KMS-11 (cell line): Measurements from ENCODE around the gene ADGRG2.

Experiments
- H2AFZ ChIP-seq: fragments of 200-600 bp; sonication (generic); 2 replicates; pipeline ENCODE4 v1.6.1; 2016; ENCODE audit warnings: antibody characterized with exemption, mixed run types, low read depth
- H3K27ac ChIP-seq: fragments of 200-600 bp; sonication (generic); 2 replicates; pipeline ENCODE4 v1.6.1; 2016; ENCODE audit warnings: mild to moderate bottlenecking, mixed run types
- H3K27me3 ChIP-seq: fragments of 200-600 bp; sonication (generic); 2 replicates; pipeline ENCODE4 v1.6.1; 2017; ENCODE audit warnings: mild to moderate bottlenecking, low read depth, mixed run types, moderate library complexity; ENCODE audit not compliant: insufficient read depth
- H3K36me3 ChIP-seq: fragments of 200-600 bp; sonication (generic); 2 replicates; pipeline ENCODE4 v1.6.1; 2017; ENCODE audit warnings: mild to moderate bottlenecking, mixed run types; ENCODE audit not compliant: insufficient read depth
- H3K4me1 ChIP-seq: fragments of 200-600 bp; sonication (generic); 2 replicates; pipeline ENCODE4 v1.6.1; 2016; ENCODE audit warnings: mild to moderate bottlenecking, low read depth, mixed run types; ENCODE audit not compliant: poor library complexity, severe bottlenecking
- H3K4me2 ChIP-seq: fragments of 200-600 bp; sonication (generic); 2 replicates; pipeline ENCODE4 v1.7.0; 2016; ENCODE audit warnings: mild to moderate bottlenecking, mixed run types
- H3K4me3 ChIP-seq: fragments of 200-600 bp; sonication (generic); IDR thresholded peaks from 2 replicates; pipeline ENCODE4 v1.6.1; 2017; ENCODE audit warnings: low read depth, low read length, mixed read lengths; ENCODE audit not compliant: insufficient read depth
- H3K79me2 ChIP-seq: fragments of 200-600 bp; sonication (generic); 2 replicates; pipeline ENCODE4 v1.6.1; 2016; ENCODE audit warnings: low read depth, mixed run types; ENCODE audit not compliant: insufficient read depth
- H3K9ac ChIP-seq: fragments of 200-600 bp; sonication (generic); 2 replicates; pipeline ENCODE4 v1.6.1; 2016; ENCODE audit warnings: mild to moderate bottlenecking, mixed run types
- H4K20me1 ChIP-seq: fragments of 200-600 bp; sonication (generic); 2 replicates; pipeline ENCODE4 v1.6.1; 2016; ENCODE audit warnings: mild to moderate bottlenecking, mixed run types; ENCODE audit not compliant: insufficient read depth
- TF ChIP-seq, protein P1 (sequence below): fragments of 200-600 bp; sonication (generic); conservative IDR thresholded peaks from 2 replicates; pipeline ENCODE4 v1.6.1; 2017; ENCODE audit warnings: low read depth, mild to moderate bottlenecking, antibody characterized with exemption, low read length, moderate library complexity, mixed read lengths

Gene ADGRG2

DNA sequence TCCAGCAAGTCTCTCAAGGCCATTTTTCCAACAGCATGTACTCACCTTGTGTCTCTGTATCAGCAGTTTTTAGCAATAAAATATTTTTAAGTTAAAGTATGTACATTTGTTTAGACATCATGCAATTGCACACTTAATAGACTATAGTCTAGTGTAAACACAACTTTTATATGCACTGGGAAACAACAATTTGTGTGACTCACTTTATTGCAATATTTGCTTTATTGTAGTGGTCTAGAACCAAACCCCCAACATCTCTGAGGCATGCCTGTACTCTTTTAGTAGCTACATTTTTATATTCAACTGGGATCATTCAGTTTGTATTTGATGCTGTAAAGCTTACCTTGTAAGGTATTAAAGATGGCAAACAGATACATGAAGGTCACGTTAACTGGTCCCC lies 123.6 kb downstream of the ADGRG2 start:
- no peaks in the 10 kb centered on the region for H3K79me2 ChIP-seq
- no peak overlapping the region for H3K4me3 ChIP-seq
- TF ChIP-seq, protein P1, sequence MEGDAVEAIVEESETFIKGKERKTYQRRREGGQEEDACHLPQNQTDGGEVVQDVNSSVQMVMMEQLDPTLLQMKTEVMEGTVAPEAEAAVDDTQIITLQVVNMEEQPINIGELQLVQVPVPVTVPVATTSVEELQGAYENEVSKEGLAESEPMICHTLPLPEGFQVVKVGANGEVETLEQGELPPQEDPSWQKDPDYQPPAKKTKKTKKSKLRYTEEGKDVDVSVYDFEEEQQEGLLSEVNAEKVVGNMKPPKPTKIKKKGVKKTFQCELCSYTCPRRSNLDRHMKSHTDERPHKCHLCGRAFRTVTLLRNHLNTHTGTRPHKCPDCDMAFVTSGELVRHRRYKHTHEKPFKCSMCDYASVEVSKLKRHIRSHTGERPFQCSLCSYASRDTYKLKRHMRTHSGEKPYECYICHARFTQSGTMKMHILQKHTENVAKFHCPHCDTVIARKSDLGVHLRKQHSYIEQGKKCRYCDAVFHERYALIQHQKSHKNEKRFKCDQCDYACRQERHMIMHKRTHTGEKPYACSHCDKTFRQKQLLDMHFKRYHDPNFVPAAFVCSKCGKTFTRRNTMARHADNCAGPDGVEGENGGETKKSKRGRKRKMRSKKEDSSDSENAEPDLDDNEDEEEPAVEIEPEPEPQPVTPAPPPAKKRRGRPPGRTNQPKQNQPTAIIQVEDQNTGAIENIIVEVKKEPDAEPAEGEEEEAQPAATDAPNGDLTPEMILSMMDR, result no peak
- no peak overlapping the region for H3K9ac ChIP-seq
- H3K27me3 ChIP-seq, result no peaks in the 10 kb centered on the region
- H4K20me1 ChIP-seq, result no peaks in the 10 kb centered on the region
- no peak overlapping the region for H2AFZ ChIP-seq
- H3K4me1 ChIP-seq, result no peaks in the 10 kb centered on the region
- no peak overlapping the region for H3K4me2 ChIP-seq
- no peak overlapping the region for H3K27ac ChIP-seq
- H3K36me3 ChIP-seq, result no peaks in the 10 kb centered on the region

DNA sequence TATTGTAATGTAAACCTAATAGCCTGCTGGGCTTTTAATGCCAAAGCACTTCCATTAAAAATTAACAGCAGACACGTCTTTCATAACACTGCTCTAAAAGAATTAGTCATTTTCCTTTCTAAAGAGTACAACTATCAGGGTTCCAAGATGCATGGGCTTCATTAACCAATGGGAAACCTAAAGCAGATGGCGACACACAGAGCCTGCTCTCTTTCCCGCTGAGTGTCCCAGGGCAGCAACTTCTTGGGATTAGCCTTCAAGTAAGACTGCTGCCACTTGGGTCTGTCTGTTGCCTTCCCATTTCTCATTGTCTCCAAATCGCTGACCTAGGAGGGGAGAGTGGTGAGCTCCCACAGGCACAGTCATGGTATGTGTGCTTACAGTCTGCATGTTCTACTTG lies 124.4 kb downstream of the ADGRG2 start:
- Histone ChIP-seq H3K36me3 (no peaks in the 10 kb centered on the region), H2AFZ (no peak overlapping the region), H4K20me1 (no peaks in the 10 kb centered on the region), H3K4me2 (no peak overlapping the region), H3K79me2 (no peaks in the 10 kb centered on the region), H3K9ac (no peak overlapping the region), H3K4me3 (no peak overlapping the region), H3K27ac (no peak overlapping the region), H3K27me3 (no peaks in the 10 kb centered on the region), H3K4me1 (no peaks in the 10 kb centered on the region)
- TF ChIP-seq, protein P1, result no peak

GRCh38 chrX:18996536-18996935 lies 125.7 kb downstream of the ADGRG2 start:
- Histone ChIP-seq H3K27ac (no peak overlapping the region), H3K9ac (no peak overlapping the region), H3K4me1 (no peaks in the 10 kb centered on the region), H3K79me2 (no peaks in the 10 kb centered on the region), H3K27me3 (no peaks in the 10 kb centered on the region), H3K4me3 (no peak overlapping the region), H3K36me3 (no peaks in the 10 kb centered on the region), H4K20me1 (no peaks in the 10 kb centered on the region), H3K4me2 (no peak overlapping the region), H2AFZ (no peak overlapping the region)
- TF ChIP-seq, protein P1, result no peak

DNA sequence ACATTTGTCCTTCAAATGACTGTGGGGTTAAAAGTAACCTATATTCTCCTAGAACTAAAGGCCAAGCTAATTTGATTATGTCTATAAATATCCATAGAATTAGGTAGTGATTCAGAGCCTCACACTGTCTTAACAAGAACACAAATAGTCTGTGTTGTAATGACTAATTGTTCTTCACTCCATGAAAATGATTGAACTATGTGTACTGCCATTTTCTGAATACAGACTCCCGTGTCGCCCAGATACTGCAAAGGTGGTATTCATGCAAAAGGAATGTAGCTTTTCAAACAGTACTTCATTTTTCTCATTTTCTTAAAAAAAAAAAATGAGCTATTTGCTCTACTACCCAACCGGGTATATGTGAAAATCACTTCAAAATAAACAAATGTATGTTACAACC lies 127.0 kb downstream of the ADGRG2 start:
- H3K27ac ChIP-seq, result no peak overlapping the region
- no peak overlapping the region for H3K4me3 ChIP-seq
- H3K27me3 ChIP-seq, result no peaks in the 10 kb centered on the region
- no peak overlapping the region for H3K4me2 ChIP-seq
- no peak overlapping the region for H2AFZ ChIP-seq
- H3K4me1 ChIP-seq, result no peaks in the 10 kb centered on the region
- H3K36me3 ChIP-seq, result no peaks in the 10 kb centered on the region
- TF ChIP-seq, protein P1, result no peak
- H4K20me1 ChIP-seq, result no peaks in the 10 kb centered on the region
- H3K79me2 ChIP-seq, result no peaks in the 10 kb centered on the region
- H3K9ac ChIP-seq, result no peak overlapping the region
